GM19351 (cell line): ENCODE results near the gene CWC22.

Source experiments
- ATAC-seq: cut with Tn5 transposase; IDR thresholded peaks from one replicate; pipeline ENCODE4 v1.9.1; 2021; ENCODE audit warnings: mild to moderate bottlenecking, moderate library complexity; ENCODE audit not compliant: unreplicated experiment

Gene CWC22

GRCh38 chr2:179909845-179910734, 97.0 kb downstream of the CWC22 start:
- no peak for ATAC-seq

GRCh38 chr2:179900655-179901054, 106.4 kb downstream of the CWC22 start:
- no peak for ATAC-seq

DNA sequence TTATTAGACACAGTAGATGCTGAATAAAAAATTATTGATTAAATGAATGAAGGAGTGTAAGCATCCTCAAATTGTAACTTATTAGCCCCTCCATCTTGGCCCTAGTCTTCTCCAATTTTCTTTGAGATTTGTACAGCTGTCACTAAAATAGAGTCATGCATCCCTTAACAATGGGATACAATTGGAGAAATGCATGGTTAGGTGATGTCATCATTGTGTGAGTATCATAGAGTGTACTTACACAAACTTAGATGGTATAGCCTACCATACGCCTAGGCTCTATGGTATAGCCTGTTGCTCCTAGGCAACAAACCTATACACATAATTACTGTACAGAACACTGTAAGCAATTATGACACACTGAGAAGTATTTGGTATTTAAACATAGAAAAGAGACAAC, 107.4 kb downstream of the CWC22 start:
- no peak for ATAC-seq

DNA sequence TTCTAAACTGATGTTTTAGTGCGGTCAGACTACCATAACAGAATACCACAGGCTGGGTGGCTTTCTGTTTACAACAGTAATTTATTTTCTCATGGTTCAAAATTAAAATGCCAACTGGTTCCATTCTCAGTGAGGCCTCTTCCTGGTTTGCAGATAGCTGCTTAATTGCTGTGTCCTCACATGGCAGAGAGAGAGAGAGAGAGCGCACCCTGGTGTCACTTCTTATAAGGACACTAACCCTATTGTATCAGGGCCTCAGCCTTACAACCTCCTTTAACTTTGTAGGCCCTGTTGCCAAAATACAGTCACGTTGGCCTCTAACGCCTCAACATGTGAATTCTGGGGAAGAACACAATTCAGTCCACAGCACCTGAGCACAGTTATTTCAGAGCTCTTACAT, 108.2 kb downstream of the CWC22 start:
- peak; percentile 98 for ATAC-seq
